H1 (cell line): ENCODE results near the gene ARNT2. TPM values are rescaled to one million over a fixed set of nuclear protein-coding genes. Genes with fewer than 3 reads are reported as not detected.

Experiments
- CTCF ChIA-PET: fragments of 300-600 bp; sonication (Branson Sonifier 250); formaldehyde crosslinking; loops from one replicate; lab custom pipeline; 2021; ENCODE audit not compliant: partially characterized antibody; lab: Charles Lee
- POLR2A ChIA-PET: fragments of 300-600 bp; sonication (Branson Sonifier 250); formaldehyde crosslinking; loops from one replicate; lab custom pipeline; 2021; ENCODE audit warnings: inconsistent platforms; ENCODE audit not compliant: partially characterized antibody; lab: Charles Lee
- DNase-seq, 2 experiments: peaks; one replicate each; pipeline versions ENCODE4 v3.0.0 to v3.0.0-alpha.2; 2010 to 2022; ENCODE audit warnings: low spot score in 2 of 2, low read depth in 1 of 2, mixed read lengths in 1 of 2
- FAIRE-seq: peaks from 2 replicates; lab custom pipeline; 2011; peaks lifted over from hg19 to GRCh38; lab: Jason Lieb, UNC
- H2AFZ ChIP-seq: 2 replicates; pipeline ENCODE4 v1.8.1; 2012; ENCODE audit warnings: low read length, inconsistent platforms
- H2AK5ac ChIP-seq: 2 replicates; pipeline ENCODE4 v1.6.1; 2013; ENCODE audit warnings: low read depth, low read length
- H2BK120ac ChIP-seq: replicated peaks from 2 replicates; pipeline ENCODE3; 2013; ENCODE audit warnings: low read depth, low read length, inconsistent platforms
- H2BK12ac ChIP-seq: 2 replicates; pipeline ENCODE4 v1.6.1; 2013; ENCODE audit warnings: low read depth, low read length
- H2BK15ac ChIP-seq: 2 replicates; pipeline ENCODE4 v1.6.1; 2013; ENCODE audit warnings: low read length
- H2BK20ac ChIP-seq: 2 replicates; pipeline ENCODE4 v1.6.1; 2013; ENCODE audit warnings: low read length
- H2BK5ac ChIP-seq: 2 replicates; pipeline ENCODE4 v1.6.1; 2013; ENCODE audit warnings: low read depth, low read length
- H3K14ac ChIP-seq: 2 replicates; pipeline ENCODE4 v1.6.1; 2013; ENCODE audit warnings: inconsistent platforms; ENCODE audit not compliant: insufficient read length
- H3K18ac ChIP-seq: 2 replicates; pipeline ENCODE4 v1.6.1; 2013; ENCODE audit warnings: low read length; ENCODE audit errors: extremely low read depth
- H3K23ac ChIP-seq: 2 replicates; pipeline ENCODE4 v1.6.1; 2013; ENCODE audit warnings: inconsistent platforms; ENCODE audit not compliant: insufficient read length
- H3K23me2 ChIP-seq: 2 replicates; pipeline ENCODE4 v1.6.1; 2013; ENCODE audit warnings: low read depth, low read length
- H3K27ac ChIP-seq: 2 replicates; pipeline ENCODE4 v1.6.1; 2011; ENCODE audit warnings: low read depth, low read length, inconsistent platforms
- H3K27me3 ChIP-seq, 4 experiments: replicated peaks in 1 of 4; 1 replicate in 1 of 4; 2 replicates in 3 of 4; pipeline versions ENCODE4 v1.6.1 to v1.8.1; 2011 to 2013; ENCODE audit warnings: low read length in 3 of 4, mild to moderate bottlenecking in 3 of 4, inconsistent platforms in 2 of 4, mixed read lengths in 2 of 4, moderate library complexity in 1 of 4; ENCODE audit not compliant: control insufficient read depth in 3 of 4, insufficient read depth in 3 of 4; ENCODE audit errors: extremely low read depth in 1 of 4
- H3K36me3 ChIP-seq, 4 experiments: 2 replicates each; pipeline versions ENCODE4 v1.6.1 to v1.8.1; 2011 to 2013; ENCODE audit warnings: mild to moderate bottlenecking in 4 of 4, low read length in 3 of 4, moderate library complexity in 2 of 4, control low read depth in 1 of 4, inconsistent platforms in 1 of 4; ENCODE audit not compliant: insufficient read depth in 4 of 4, control insufficient read depth in 2 of 4
- H3K4ac ChIP-seq: replicated peaks from 2 replicates; pipeline ENCODE3; 2013; ENCODE audit warnings: low read length, low read depth, mixed read lengths, inconsistent platforms; ENCODE audit not compliant: insufficient read length
- H3K4me1 ChIP-seq, 4 experiments: replicated peaks in 1 of 4; 1 replicate in 1 of 4; 2 replicates in 3 of 4; pipeline versions ENCODE4 v1.6.1 to v1.8.1; 2011 to 2013; ENCODE audit warnings: low read length in 3 of 4, inconsistent platforms in 2 of 4, mixed read lengths in 1 of 4; ENCODE audit not compliant: insufficient read depth in 4 of 4, control insufficient read depth in 3 of 4
- H3K4me2 ChIP-seq, 2 experiments: 2 replicates each; pipeline versions ENCODE4 v1.6.1 to v1.8.1; 2011 to 2013; ENCODE audit warnings: low read depth in 2 of 2, low read length in 2 of 2, control low read depth in 1 of 2, inconsistent platforms in 1 of 2, mild to moderate bottlenecking in 1 of 2; ENCODE audit not compliant: insufficient read depth in 1 of 2
- H3K4me3 ChIP-seq, 4 experiments: fragments of 200-600, 300-600 bp in 1 of 4; sonication (generic), shearing (Covaris generic), sonication (Bioruptor Twin) in 1 of 4; 2 replicates each; pipeline versions ENCODE4 v1.5.1 to v1.8.1; 2011 to 2016; ENCODE audit warnings: low read length in 4 of 4, low read depth in 3 of 4, control low read depth in 2 of 4, inconsistent platforms in 2 of 4, mild to moderate bottlenecking in 2 of 4, mixed read lengths in 1 of 4, moderate library complexity in 1 of 4; ENCODE audit not compliant: insufficient read depth in 2 of 4; ENCODE audit errors: extremely low read depth in 1 of 4
- H3K56ac ChIP-seq: replicated peaks from 2 replicates; pipeline ENCODE3; 2013; ENCODE audit warnings: low read depth, mild to moderate bottlenecking, mixed read lengths, low read length, inconsistent platforms; ENCODE audit not compliant: insufficient read length
- H3K79me1 ChIP-seq: 2 replicates; pipeline ENCODE4 v1.6.1; 2013; ENCODE audit warnings: low read depth, low read length, control low read depth
- H3K79me2 ChIP-seq, 2 experiments: 2 replicates each; pipeline versions ENCODE4 v1.6.1 to v1.8.1; 2012 to 2013; ENCODE audit warnings: low read length in 2 of 2, mild to moderate bottlenecking in 2 of 2, inconsistent platforms in 1 of 2; ENCODE audit not compliant: insufficient read depth in 2 of 2, control insufficient read depth in 1 of 2
- H3K9ac ChIP-seq, 4 experiments: replicated peaks in 1 of 4; 1 replicate in 1 of 4; 2 replicates in 3 of 4; pipeline versions ENCODE4 v1.6.1 to v1.8.1; 2011 to 2013; ENCODE audit warnings: low read depth in 3 of 4, low read length in 3 of 4, control low read depth in 2 of 4, mild to moderate bottlenecking in 2 of 4, moderate library complexity in 2 of 4, inconsistent platforms in 1 of 4; ENCODE audit errors: extremely low read depth in 1 of 4
- H3K9me3 ChIP-seq, 2 experiments: 2 replicates each; pipeline versions ENCODE4 v1.6.1 to v1.8.1; 2012 to 2013; ENCODE audit warnings: mild to moderate bottlenecking in 2 of 2, moderate library complexity in 2 of 2, control low read depth in 1 of 2, inconsistent platforms in 1 of 2, low read depth in 1 of 2, low read length in 1 of 2, mixed read lengths in 1 of 2; ENCODE audit not compliant: insufficient read depth in 2 of 2
- H4K20me1 ChIP-seq, 2 experiments: replicated peaks in 1 of 2; 2 replicates each; pipeline versions ENCODE3 to v1.8.1; 2011 to 2013; ENCODE audit warnings: inconsistent platforms in 2 of 2, low read length in 2 of 2, mild to moderate bottlenecking in 1 of 2; ENCODE audit not compliant: insufficient read depth in 2 of 2, control insufficient read depth in 1 of 2
- H4K5ac ChIP-seq: 2 replicates; pipeline ENCODE4 v1.6.1; 2013; ENCODE audit warnings: low read length, low read depth, mixed read lengths, inconsistent platforms; ENCODE audit not compliant: insufficient read length
- H4K8ac ChIP-seq: 2 replicates; pipeline ENCODE4 v1.8.0; 2013; ENCODE audit warnings: mild to moderate bottlenecking, moderate library complexity, low read length, inconsistent platforms; ENCODE audit not compliant: insufficient read depth; ENCODE audit errors: extremely low read depth
- H4K91ac ChIP-seq: replicated peaks from 2 replicates; pipeline ENCODE3; 2013; ENCODE audit warnings: low read length, mixed read lengths, inconsistent platforms; ENCODE audit not compliant: insufficient read length
- CBX5 ChIP-seq: fragments of 300-800, 300-1000 bp; sonication (generic); IDR thresholded peaks from 2 replicates; pipeline ENCODE4 v1.7.1; 2016; ENCODE audit warnings: antibody characterized with exemption, low read length, low read depth
- CEBPB ChIP-seq: IDR thresholded peaks from 2 replicates; pipeline ENCODE4 v1.6.1; 2012; ENCODE audit warnings: low read depth, low read length
- CREB1 ChIP-seq: IDR thresholded peaks from 2 replicates; pipeline ENCODE4 v1.6.1; 2012; ENCODE audit warnings: inconsistent platforms
- CTBP2 ChIP-seq: IDR thresholded peaks from 2 replicates; pipeline ENCODE4 v1.7.0; 2011; ENCODE audit warnings: borderline replicate concordance, mild to moderate bottlenecking, moderate library complexity, mixed read lengths, low read length; ENCODE audit not compliant: insufficient read depth, insufficient read length
- EGR1 ChIP-seq: IDR thresholded peaks from 2 replicates; pipeline ENCODE4 v1.6.1; 2011; ENCODE audit warnings: low read depth, low read length, borderline replicate concordance
- FOSL1 ChIP-seq: IDR thresholded peaks from 2 replicates; pipeline ENCODE4 v1.6.1; 2011; ENCODE audit warnings: mild to moderate bottlenecking, low read depth, low read length, moderate library complexity; ENCODE audit not compliant: insufficient read depth
- HDAC6 ChIP-seq: IDR thresholded peaks from one replicate; pipeline ENCODE4 v1.7.1; 2012; ENCODE audit warnings: low read depth, mild to moderate bottlenecking, inconsistent platforms, low read length, moderate library complexity
- MAFK ChIP-seq: IDR thresholded peaks from 2 replicates; pipeline ENCODE4 v1.6.1; 2012; ENCODE audit warnings: low read depth, mild to moderate bottlenecking, improper control_type of control experiment, low read length
- PHF8 ChIP-seq: fragments of 200-600 bp; sonication (generic); conservative IDR thresholded peaks from 2 replicates; pipeline ENCODE4 v1.7.1; 2012; ENCODE audit warnings: low read depth, mild to moderate bottlenecking, inconsistent platforms, low read length, moderate library complexity
- RFX5 ChIP-seq: IDR thresholded peaks from 2 replicates; pipeline ENCODE4 v1.6.1; 2011; ENCODE audit warnings: low read depth, low read length, improper control_type of control experiment, borderline replicate concordance
- SAP30 ChIP-seq: fragments of 300-600 bp; sonication (generic); IDR thresholded peaks from 2 replicates; pipeline ENCODE4 v1.7.1; 2012; ENCODE audit warnings: low read length, moderate library complexity, mild to moderate bottlenecking, inconsistent platforms; ENCODE audit not compliant: insufficient read depth, insufficient replicate concordance
- SP2 ChIP-seq: IDR thresholded peaks from 2 replicates; pipeline ENCODE4 v1.6.1; 2012; ENCODE audit warnings: mild to moderate bottlenecking, low read length, inconsistent platforms
- SP4 ChIP-seq: IDR thresholded peaks from 2 replicates; pipeline ENCODE4 v1.6.1; 2012; ENCODE audit warnings: low read length, inconsistent platforms
- SUZ12 ChIP-seq: fragments of 200-600 bp; sonication (generic); IDR thresholded peaks from 2 replicates; pipeline ENCODE4 v1.6.1; 2012; ENCODE audit warnings: mild to moderate bottlenecking, inconsistent platforms, low read length, moderate library complexity, mixed read lengths
- TCF12 ChIP-seq: IDR thresholded peaks from 2 replicates; pipeline ENCODE4 v1.6.1; 2011; ENCODE audit warnings: low read depth, mild to moderate bottlenecking, low read length
- WGBS, 2 experiments: shearing (Covaris generic) in 1 of 2; methylation state at CpG; one replicate each; pipeline versions ENCODE4 v1.1.6 to v1.1.7; 2013 to 2015; ENCODE audit warnings: low lambda C conversion rate in 2 of 2, mixed read lengths in 2 of 2, inconsistent platforms in 1 of 2, low coverage in 1 of 2, missing lambda C conversion rate in 1 of 2; ENCODE audit not compliant: insufficient replicate concordance in 2 of 2, insufficient coverage in 1 of 2, insufficient read length in 1 of 2; ENCODE audit errors: extremely low coverage in 1 of 2, missing lambda C conversion rate in 1 of 2; 5-methylcytosine and 5-hydroxymethylcytosine counted together
- polyA plus RNA-seq, 7 experiments: library from polyadenylated mRNA; depleted of rRNA in 3 of 7; stranded (reverse) in 5 of 7; unstranded in 2 of 7; fragments of >200 nt in 5 of 7; fragments of 200-250 nt in 2 of 7; gene quantifications; 1 replicate in 5 of 7; 2 replicates in 1 of 7; 4 replicates in 1 of 7; pipeline versions ENCODE4 v1.2.1 to v1.2.3, GENCODE V29; 2011 to 2013; ENCODE audit warnings: missing spikeins in 2 of 7, mixed read lengths in 2 of 7
- total RNA-seq: library from RNA; stranded (reverse); fragmentation: NEBNext Ultra II Directional; extraction: Animal tissue kit (Norgen Biotek cat#: 25700); gene quantifications from 2 replicates; pipeline ENCODE4 v1.2.1, GENCODE V29; 2021
- TF ChIP-seq, protein P1 (sequence below): IDR thresholded peaks from 2 replicates; pipeline ENCODE4 v1.6.1; 2012; ENCODE audit warnings: inconsistent platforms

Gene ARNT2
- total and polyA plus RNA-seq, 2 of the 8 experiments (the other 6 are each of a cell fraction or from before 2014, with no cell fraction given): 9.5 to 14.6 TPM

DNA sequence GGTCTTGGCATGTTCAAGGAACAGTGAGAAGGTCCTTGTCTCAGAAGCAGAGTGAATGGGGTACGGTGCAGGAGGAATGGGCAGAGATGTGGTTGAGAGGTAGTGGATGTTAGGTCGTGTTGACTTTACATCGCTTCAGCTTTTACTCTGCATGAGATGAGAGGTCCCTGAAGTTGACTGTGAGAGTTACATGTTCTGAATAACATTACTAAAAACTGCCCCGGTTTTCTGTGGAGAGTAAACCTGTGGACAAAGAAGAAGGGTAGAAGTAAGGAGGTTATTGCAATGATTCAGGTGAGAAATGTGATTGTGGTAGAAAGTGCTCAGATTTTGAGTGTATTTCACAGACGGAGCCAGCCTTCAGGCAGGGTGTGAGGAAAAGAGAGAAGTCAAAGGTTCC lies 105.6 kb downstream of the ARNT2 start:
- Histone ChIP-seq H3K36me3 (0 out of 8 replicates have a peak, but pooled peaks cover 0 to 3% (median 0%) of the 10 kb centered on the region in 4 experiments), H2AFZ (no peak overlapping the region), H4K8ac (no peak overlapping the region), H3K27me3 (no peaks in the 10 kb centered on the region), H3K4me1 (no peaks in the 10 kb centered on the region; a peak in 1 of 7 replicates), H2BK120ac (no peak overlapping the region), H3K4me2 (no peak overlapping the region), H3K79me2 (no peaks in the 10 kb centered on the region), H3K9ac (no peak overlapping the region), H3K56ac (no peak overlapping the region), H3K23me2 (peaks cover 1% of the 10 kb centered on the region; the same call in 1 of the 2 replicates), H3K79me1 (no peaks in the 10 kb centered on the region), H2BK5ac (no peak overlapping the region), H4K20me1 (peaks cover 0 to 1% of the 10 kb centered on the region in 2 experiments), H4K5ac (no peak overlapping the region), H4K91ac (no peak overlapping the region), H2BK12ac (no peak overlapping the region), H3K18ac (no peak overlapping the region), H3K27ac (no peak overlapping the region), H2BK20ac (no peak overlapping the region), H3K4ac (no peak overlapping the region), H3K23ac (no peak overlapping the region), H3K9me3 (no peaks in the 10 kb centered on the region), H3K4me3 (no peak overlapping the region), H3K14ac (no peak overlapping the region), H2BK15ac (no peak overlapping the region), H2AK5ac (no peak overlapping the region)
- 84% methylated on average over 5 of the region's 5 CpGs; no CpG with 5 or more reads in 1 of the 2 experiments for WGBS, 2 experiments
- no peak for FAIRE-seq
- CTCF ChIA-PET: no interaction called here
- no peak for DNase-seq
- POLR2A ChIA-PET: no interaction called here
- TF ChIP-seq CBX5 (no peak), SAP30 (no peak), CTBP2 (no peak), PHF8 (no peak), SUZ12 (no peak), CREB1 (no peak), EGR1 (no peak), SP4 (no peak), RFX5 (no peak), FOSL1 (no peak), SP2 (no peak), HDAC6 (no peak), CEBPB (no peak), TCF12 (no peak), MAFK (no peak)
- TF ChIP-seq, protein P1, sequence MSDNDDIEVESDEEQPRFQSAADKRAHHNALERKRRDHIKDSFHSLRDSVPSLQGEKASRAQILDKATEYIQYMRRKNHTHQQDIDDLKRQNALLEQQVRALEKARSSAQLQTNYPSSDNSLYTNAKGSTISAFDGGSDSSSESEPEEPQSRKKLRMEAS: no peak
